AG04449 (cell line): ENCODE measurements around the gene CXCL6.

Experiments
- CTCF ChIA-PET: fragments of 350-600 bp; formaldehyde crosslinking; extraction: SDS; loops from one replicate; lab custom pipeline; 2021; ENCODE audit warnings: antibody characterized with exemption; lab: Yijun Ruan, JAX
- POLR2A ChIA-PET: fragments of 400-600, 350-600 bp; formaldehyde crosslinking; extraction: SDS; loops from one replicate; lab custom pipeline; 2020; ENCODE audit warnings: antibody characterized with exemption, inconsistent platforms; lab: Yijun Ruan, JAX
- DNase-seq: peaks from one replicate; pipeline ENCODE4 v3.0.0-alpha.2; 2010; ENCODE audit warnings: low read depth, low spot score
- H3K4me3 ChIP-seq: 2 replicates; pipeline ENCODE4 v1.5.1; 2011; ENCODE audit warnings: low read depth, mild to moderate bottlenecking, control low read depth, low read length
- TF ChIP-seq, protein P1 (sequence below): IDR thresholded peaks from one replicate; pipeline ENCODE4 v1.5.1; 2011; ENCODE audit warnings: mild to moderate bottlenecking, moderate library complexity, low read length, control low read depth, inconsistent platforms; ENCODE audit not compliant: insufficient read depth; ENCODE audit errors: missing control alignments

Gene CXCL6

GRCh38 chr4:73832651-73833237 is 3.7 kb upstream of the CXCL6 start:
- ChIA-PET CTCF (interaction anchor here (1.0 kb wide), 1 partner anchor 10 kb away, joined by 3 read pairs; no protein-coding TSS in a partner anchor), POLR2A (no interaction called here)
- TF ChIP-seq, protein P1, sequence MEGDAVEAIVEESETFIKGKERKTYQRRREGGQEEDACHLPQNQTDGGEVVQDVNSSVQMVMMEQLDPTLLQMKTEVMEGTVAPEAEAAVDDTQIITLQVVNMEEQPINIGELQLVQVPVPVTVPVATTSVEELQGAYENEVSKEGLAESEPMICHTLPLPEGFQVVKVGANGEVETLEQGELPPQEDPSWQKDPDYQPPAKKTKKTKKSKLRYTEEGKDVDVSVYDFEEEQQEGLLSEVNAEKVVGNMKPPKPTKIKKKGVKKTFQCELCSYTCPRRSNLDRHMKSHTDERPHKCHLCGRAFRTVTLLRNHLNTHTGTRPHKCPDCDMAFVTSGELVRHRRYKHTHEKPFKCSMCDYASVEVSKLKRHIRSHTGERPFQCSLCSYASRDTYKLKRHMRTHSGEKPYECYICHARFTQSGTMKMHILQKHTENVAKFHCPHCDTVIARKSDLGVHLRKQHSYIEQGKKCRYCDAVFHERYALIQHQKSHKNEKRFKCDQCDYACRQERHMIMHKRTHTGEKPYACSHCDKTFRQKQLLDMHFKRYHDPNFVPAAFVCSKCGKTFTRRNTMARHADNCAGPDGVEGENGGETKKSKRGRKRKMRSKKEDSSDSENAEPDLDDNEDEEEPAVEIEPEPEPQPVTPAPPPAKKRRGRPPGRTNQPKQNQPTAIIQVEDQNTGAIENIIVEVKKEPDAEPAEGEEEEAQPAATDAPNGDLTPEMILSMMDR: no peak
- H3K4me3 ChIP-seq: no peak overlapping the region
- no peak for DNase-seq

DNA sequence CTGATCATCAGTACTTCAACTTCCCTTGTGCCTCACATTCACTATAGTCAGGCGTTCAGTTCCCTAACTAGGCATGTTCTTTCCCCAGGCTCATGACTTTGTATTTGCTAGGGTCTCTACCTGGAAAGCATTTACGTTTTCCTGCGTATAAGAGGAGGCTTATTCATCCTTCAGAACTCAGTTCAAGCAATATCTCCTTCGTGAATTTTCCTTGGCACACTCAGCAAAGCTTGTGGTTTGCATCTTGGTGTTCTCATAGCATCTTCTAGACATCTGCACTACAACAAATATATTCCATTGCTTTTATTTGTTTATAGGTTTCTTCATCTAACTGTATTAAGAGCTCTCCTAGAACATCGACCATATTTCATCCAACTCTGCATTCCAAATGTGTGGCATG is 2.6 kb downstream of the CXCL6 start:
- no peak overlapping the region for H3K4me3 ChIP-seq
- no peak for DNase-seq
- TF ChIP-seq, protein P1: no peak
- POLR2A ChIA-PET: no interaction called here
- CTCF ChIA-PET: no interaction called here

DNA sequence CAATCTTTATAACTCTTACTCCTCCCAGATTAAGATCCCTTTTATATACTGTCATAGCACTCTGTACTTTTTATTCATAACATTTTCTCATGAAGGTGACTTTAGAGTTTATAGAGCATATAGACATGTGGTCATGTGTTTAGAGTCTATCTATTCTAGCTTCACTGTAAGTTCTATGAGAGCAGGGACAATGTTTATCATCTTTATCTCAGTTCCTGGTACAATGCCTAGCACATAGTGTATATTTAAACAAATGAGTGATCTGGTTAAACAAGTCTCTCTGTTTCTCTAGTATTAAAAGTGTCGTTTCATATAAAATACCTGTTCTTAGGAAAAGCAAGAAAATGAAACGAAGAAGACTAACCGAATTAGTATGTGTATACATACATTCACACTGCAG is 3.2 kb downstream of the CXCL6 start:
- ChIA-PET POLR2A (no interaction called here), CTCF (no interaction called here)
- H3K4me3 ChIP-seq: no peak overlapping the region
- no peak for DNase-seq
- TF ChIP-seq, protein P1: no peak

- TF ChIP-seq, protein P1: no peak
- no peak overlapping the region for H3K4me3 ChIP-seq
- CTCF ChIA-PET: no interaction called here
- no peak for DNase-seq
- POLR2A ChIA-PET: no interaction called here
These were observed 4.9 kb downstream of the CXCL6 start for GRCh38 chr4:73841243-73841925.

- CTCF ChIA-PET: interaction anchor here (1.1 kb wide), 1 partner anchor 12 kb away, joined by 3 read pairs; no protein-coding TSS in a partner anchor
- no peak overlapping the region for H3K4me3 ChIP-seq
- POLR2A ChIA-PET: no interaction called here
- no peak for DNase-seq
- TF ChIP-seq, protein P1: no peak
These were observed 6.2 kb downstream of the CXCL6 start for GRCh38 chr4:73842696-73843095.

DNA sequence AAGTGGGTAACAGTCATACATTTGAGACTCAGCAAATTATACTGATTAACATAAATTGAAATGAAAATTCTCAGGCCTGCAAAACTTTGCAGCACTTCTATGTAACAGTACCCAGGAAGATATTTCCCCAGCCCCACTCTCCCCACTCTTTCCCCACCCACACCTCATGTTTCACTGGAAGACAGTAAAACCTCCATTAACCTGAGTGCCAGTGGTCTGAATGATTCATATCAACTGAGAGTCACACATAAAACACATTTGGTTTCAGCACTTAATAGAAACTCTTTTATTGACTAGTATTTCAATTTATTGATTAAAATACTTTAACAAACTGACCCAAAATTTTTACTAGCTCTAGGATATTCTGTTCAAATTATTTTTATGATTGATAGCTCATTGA is 6.9 kb downstream of the CXCL6 start:
- CTCF ChIA-PET: interaction anchor here (1.0 to 1.9 kb wide), 5 partner anchors 9 to 181 kb away, joined by 3 to 6 read pairs (median 4); partner anchors contain the start of gene PF4V1
- TF ChIP-seq, protein P1: no peak
- POLR2A ChIA-PET: interaction anchor here (0.6 to 0.7 kb wide), 2 partner anchors 37 to 139 kb away, joined by 3 to 5 read pairs; no protein-coding TSS in a partner anchor
- H3K4me3 ChIP-seq: no peak overlapping the region
- DNase-seq: no peak
